Vagina (tissue), 2 donors: ENCODE data around the gene DNAH12.

Experiments used
- POLR2A ChIP-seq, 2 donors: fragments of 450-650 bp; IDR thresholded peaks; one replicate each; pipeline ENCODE4 v1.6.1; 2017; ENCODE audit warnings: antibody characterized with exemption in 2 of 2, mild to moderate bottlenecking in 2 of 2, moderate library complexity in 2 of 2
- POLR2AphosphoS5 ChIP-seq, 2 donors: sonication (generic); formaldehyde crosslinking; IDR thresholded peaks; one replicate each; pipeline ENCODE4 v1.9.0; 2017; ENCODE audit warnings: antibody characterized with exemption in 2 of 2, mild to moderate bottlenecking in 2 of 2, low read depth in 1 of 2; ENCODE audit not compliant: insufficient read depth in 1 of 2
- TF ChIP-seq, protein P1 (sequence below), 3 experiments: fragments of 450-650 bp in 2 of 3; fragments of 200-600 bp in 1 of 3; sonication (generic) in 1 of 3; IDR thresholded peaks; one replicate each; pipeline ENCODE4 v1.5.1; 2017 to 2019; ENCODE audit warnings: antibody characterized with exemption in 3 of 3, mild to moderate bottlenecking in 2 of 3, moderate library complexity in 2 of 3

DNA sequence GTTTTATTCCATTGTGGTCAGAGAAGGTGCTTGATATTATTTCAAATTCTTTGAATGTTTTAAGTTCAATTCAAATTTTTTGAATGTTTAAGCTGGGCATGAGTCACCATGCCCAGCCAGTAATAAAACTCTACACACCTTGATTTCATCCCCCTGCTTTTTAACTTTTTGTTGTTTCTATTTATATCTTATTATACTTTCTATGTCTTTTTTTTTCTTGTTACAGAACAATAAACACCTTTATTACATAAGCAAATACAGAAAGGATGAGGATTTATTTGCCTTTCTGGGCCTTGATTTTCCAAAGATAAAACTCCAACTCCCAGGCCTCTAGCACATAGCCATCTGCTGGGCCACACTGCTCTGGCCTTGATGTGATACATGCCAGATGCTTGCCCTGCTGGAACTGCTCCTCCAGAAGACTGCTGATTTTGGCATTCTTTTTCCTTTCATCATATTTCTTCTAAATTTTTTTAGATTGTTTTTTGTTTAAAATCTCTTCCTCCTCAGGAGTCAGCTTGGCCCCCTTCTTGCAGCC lies 14.0 kb downstream of the DNAH12 start:
- TF ChIP-seq POLR2A (IDR thresholded peaks at IDR 0.05) (no peak), POLR2AphosphoS5 (IDR thresholded peaks at IDR 0.05; ENCODE audit: insufficient read depth in 1 of 2, low read depth in 1 of 2) (no peak)
- TF ChIP-seq, protein P1, sequence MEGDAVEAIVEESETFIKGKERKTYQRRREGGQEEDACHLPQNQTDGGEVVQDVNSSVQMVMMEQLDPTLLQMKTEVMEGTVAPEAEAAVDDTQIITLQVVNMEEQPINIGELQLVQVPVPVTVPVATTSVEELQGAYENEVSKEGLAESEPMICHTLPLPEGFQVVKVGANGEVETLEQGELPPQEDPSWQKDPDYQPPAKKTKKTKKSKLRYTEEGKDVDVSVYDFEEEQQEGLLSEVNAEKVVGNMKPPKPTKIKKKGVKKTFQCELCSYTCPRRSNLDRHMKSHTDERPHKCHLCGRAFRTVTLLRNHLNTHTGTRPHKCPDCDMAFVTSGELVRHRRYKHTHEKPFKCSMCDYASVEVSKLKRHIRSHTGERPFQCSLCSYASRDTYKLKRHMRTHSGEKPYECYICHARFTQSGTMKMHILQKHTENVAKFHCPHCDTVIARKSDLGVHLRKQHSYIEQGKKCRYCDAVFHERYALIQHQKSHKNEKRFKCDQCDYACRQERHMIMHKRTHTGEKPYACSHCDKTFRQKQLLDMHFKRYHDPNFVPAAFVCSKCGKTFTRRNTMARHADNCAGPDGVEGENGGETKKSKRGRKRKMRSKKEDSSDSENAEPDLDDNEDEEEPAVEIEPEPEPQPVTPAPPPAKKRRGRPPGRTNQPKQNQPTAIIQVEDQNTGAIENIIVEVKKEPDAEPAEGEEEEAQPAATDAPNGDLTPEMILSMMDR (IDR thresholded peaks at IDR 0.05) = no peak
